ENCODE data around the gene PAX8.

DNA sequence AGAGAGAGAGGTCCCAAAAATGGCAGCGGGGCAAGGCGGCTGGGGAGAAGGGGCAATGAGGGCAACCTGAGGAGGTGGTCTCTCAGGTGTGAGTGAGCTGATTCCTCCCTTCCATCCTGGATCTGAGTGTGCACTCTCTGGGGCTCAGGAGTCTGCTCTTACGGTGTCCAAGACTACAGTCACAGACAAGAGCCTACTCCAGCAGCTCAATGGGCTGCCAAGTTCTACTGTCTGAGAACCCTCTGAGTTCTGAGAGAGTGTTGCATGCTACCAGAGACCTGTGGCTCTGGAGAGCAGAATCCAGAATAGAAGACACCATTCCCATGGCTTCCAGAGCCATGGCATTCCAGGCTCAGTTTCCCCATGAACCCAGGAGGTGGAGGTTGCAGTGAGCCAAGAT, 7.1 kb upstream of the PAX8 start:
- TF ChIP-seq, protein P1, sequence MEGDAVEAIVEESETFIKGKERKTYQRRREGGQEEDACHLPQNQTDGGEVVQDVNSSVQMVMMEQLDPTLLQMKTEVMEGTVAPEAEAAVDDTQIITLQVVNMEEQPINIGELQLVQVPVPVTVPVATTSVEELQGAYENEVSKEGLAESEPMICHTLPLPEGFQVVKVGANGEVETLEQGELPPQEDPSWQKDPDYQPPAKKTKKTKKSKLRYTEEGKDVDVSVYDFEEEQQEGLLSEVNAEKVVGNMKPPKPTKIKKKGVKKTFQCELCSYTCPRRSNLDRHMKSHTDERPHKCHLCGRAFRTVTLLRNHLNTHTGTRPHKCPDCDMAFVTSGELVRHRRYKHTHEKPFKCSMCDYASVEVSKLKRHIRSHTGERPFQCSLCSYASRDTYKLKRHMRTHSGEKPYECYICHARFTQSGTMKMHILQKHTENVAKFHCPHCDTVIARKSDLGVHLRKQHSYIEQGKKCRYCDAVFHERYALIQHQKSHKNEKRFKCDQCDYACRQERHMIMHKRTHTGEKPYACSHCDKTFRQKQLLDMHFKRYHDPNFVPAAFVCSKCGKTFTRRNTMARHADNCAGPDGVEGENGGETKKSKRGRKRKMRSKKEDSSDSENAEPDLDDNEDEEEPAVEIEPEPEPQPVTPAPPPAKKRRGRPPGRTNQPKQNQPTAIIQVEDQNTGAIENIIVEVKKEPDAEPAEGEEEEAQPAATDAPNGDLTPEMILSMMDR (IDR thresholded peaks at IDR 0.05), result no peak
- no peak for TF ChIP-seq POLR2A (IDR thresholded peaks at IDR 0.05)
